GM19240 (cell line): ENCODE results near the gene PFN3.

ENCODE experiments used
- DNase-seq: peaks from one replicate; pipeline ENCODE4 v3.0.0; 2011; ENCODE audit warnings: low spot score; ENCODE audit not compliant: insufficient read length

PFN3 gene

DNA sequence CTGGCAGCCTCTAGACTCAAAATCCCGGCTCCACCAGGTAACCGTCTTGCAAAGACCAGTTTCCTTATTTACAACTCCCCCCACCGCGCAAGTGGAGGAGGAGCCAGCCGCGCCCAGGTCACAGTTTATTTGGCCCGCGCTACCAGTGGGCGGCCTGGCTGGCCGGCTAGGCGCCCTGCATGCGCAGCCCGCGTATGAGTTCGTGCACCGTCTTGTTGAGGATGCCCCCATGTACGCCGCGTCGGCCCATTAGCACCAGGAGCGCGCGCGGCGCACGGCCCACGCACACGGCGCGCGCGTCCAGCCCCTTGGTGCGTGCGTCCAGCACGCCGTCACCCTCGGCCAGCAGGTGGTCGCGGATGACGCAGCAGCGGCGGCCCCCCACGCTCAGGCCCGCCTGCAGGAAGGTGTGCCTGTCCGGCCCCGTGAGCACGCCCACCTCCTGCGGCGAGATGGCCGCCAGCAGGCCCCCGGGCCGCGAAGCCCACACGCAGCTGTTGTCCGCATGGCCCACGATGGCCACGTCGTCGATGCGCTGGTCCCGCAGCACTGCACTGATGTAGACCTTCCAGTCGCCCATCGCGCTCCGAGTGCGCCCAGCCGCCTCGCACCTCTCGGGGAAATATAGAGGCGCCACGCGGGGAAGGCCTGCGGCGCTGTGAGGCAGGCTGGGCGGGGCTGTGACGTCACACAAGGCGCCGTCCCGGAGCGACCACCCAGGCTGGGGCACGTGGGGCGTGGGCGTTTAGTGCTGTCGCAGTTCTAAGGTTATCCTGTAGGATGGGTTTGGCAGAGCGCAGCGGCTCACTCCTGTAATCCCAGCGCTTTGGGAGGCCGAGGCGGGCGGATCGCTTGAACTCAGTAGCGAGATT is at the start of gene PFN3:
PFN3 (minus strand) TSS at position 665 of the 872 bp plus-strand sequence; CDS start at position 580, 85 bp downstream.
- no peak for DNase-seq

GRCh38 chr5:177449140-177450061 is 48.9 kb upstream of the PFN3 start:
- DNase-seq: no peak

DNA sequence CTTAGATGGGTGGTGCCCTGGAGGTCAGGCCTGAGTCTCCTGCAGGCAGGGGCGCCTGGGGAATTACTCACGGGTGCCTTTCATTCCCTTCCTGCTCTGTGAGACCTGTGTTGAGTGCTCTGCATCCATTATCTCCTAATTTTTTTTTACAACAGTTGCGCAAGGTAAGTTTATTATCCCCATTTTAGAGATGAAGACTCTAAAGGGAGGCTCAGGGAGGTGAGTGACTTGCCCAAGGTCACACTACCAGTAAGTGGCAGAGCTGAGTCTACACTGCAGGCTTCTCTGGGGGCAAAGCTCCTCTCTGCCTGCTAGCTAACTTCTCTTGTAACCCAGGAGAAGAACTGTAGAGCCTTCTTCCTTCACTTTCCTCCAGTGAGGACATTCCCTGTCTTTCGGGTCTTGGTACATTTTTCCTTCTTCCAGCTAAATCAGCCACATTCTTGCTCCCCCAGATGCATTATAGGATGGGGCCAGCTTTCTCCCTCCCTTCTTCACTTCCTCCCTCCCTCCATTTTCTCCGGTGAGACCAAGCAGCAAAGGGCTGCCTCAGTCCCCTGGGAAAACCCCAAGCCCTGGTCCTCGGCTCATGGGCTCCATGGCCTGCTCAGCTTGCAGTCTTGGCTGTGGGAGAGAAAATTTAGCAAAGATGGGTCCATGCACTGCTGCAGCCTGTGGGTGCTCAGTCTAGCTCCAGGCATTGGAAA is 47.9 kb upstream of the PFN3 start:
- DNase-seq: no peak

GRCh38 chr5:177447611-177448243 is 47.3 kb upstream of the PFN3 start:
- DNase-seq: no peak

DNA sequence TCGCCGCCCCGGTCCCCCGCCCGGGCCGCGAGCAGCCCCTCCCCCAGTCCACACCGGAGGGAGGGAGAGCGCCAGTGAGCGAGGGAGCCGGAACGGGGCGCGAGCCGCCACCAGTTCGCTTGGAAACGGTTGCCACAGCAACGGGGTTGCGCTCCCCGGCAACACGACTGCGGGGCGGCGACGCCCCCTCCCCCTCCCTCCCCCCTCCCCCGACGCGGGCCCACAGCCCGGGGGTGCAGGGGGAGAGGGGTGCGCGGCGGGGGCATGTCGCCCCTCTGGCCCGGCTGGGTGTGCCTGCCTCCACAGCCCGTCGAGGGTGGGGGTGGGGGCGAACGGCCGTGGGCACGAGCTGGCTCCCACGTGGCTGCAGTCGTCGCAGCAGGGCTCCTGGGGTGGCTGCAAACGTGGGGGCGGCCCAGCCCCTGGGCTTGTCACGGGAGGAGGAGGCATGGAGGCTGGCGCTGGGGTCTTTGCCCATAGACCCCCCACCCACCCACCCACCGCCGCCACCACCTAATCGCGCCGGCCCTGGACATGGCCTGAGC is 46.7 kb upstream of the PFN3 start:
- DNase-seq: no peak

DNA sequence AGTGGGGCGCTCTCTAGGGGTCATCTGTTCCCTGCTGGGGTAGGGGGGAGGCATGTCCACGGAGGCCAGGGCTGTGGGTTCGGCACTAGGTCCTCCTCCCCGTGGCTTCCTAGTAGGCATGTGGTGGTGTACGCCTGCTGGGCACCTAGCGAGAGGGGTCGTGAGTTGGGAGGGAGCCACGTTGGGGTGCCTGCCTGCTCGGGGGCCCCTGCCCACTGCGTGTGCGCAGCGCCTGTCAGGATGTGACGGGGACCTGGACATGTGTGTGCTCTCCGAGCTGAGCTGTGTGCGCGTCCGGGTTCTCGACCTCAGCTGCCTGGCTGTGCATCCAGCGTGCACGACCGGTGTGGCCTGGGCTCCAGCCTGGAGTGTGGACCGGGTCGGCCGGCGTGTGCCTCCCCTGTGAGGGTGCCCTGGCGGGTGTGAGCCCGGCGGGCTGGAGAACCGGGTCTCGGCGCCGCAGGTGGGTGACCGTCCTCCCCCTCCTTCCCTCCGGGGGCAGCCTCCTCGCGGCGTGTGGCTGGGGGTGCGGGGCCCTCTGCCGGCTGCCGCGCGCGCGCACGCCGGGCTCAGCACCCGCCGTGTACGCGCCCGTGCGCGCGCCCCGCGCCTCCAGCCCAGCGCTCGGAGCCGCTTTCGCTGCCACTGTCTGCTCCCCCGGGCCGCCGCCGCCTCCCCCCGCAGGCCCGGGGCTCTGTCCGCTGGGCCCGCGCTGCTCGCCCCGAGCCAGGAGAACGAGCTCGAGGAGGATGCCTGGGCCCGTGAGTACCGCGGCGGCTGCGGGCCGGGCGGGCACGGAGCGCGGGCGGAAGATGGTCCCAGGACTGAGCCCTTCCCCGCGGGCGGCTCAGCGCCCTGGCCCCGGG is 46.0 kb upstream of the PFN3 start, which contains the start of gene PRR7:
PRR7 (plus strand) TSS at position 615 of the 866 bp plus-strand sequence. CDS start 8,254 bp downstream, outside the sequence.
- peak; percentile 90 for DNase-seq

GRCh38 chr5:177445917-177446199 is 45.4 kb upstream of the PFN3 start:
- no peak for DNase-seq

- DNase-seq: no peak
Measured at GRCh38 chr5:177445052-177445916, 44.8 kb upstream of the PFN3 start.

- no peak for DNase-seq
Measured at GRCh38 chr5:177444106-177445051, 43.9 kb upstream of the PFN3 start.

- DNase-seq: no peak
Measured at GRCh38 chr5:177443144-177443983, 42.9 kb upstream of the PFN3 start.

DNA sequence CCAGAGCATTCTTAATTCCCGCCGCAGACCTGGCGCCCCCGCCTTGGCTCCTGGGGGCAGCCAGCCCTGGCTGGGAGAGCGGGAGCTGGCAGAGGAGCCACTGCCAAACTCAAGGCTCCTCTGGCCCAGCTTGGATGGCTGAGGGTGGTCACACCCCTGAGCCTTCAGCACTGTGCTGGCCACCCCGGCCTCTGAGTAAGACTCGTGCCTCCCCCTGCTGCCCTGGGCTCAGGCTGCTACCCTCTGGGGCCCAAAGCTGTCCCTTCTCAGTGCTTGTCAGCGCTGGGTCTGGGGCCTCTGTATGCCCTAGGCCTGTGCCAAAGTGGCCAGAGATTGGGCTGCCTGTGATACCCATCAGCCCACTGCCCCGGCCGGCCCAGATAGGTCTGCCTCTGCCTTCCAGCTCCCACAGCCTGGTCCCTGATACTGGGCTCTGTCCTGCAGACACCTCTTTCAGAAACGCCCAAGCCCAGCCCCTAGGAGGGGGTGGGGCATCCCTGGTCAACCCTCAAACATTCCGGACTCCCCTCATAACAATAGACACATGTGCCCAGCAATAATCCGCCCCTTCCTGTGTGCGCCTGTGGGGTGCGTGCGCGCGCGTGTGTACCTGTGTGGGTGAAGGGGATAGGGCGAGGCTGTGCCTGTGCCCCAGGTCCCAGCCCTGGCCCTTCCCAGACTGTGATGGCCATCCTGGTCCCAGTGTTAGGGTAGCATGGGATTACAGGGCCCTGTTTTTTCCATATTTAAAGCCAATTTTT is 41.8 kb upstream of the PFN3 start:
- no peak for DNase-seq

- no peak for DNase-seq
Measured at GRCh38 chr5:177440990-177441780, 40.7 kb upstream of the PFN3 start.

GRCh38 chr5:177440211-177440989 is 39.9 kb upstream of the PFN3 start:
- DNase-seq: no peak

GRCh38 chr5:177439518-177440053 is 39.1 kb upstream of the PFN3 start:
- DNase-seq: no peak
